SK-N-SH (cell line): ENCODE measurements around the gene F7. TPM values are rescaled to one million over a fixed set of nuclear protein-coding genes. Genes with fewer than 3 reads are reported as not detected.

ENCODE experiments used
- CTCF ChIA-PET: fragments of 300-600, 350-600 bp; formaldehyde crosslinking; extraction: SDS; loops from one replicate; lab custom pipeline; 2021; lab: Yijun Ruan, JAX
- POLR2A ChIA-PET: fragments of 350-600 bp; sonication (Branson Sonifier 250); formaldehyde crosslinking; extraction: SDS; loops from one replicate; lab custom pipeline; 2020; ENCODE audit warnings: antibody characterized with exemption, inconsistent platforms; lab: Yijun Ruan, JAX
- DNase-seq: peaks from one replicate; pipeline ENCODE4 v3.0.0; 2012
- H2AFZ ChIP-seq: fragments of 200-600 bp; sonication (generic); 2 replicates; pipeline ENCODE4 v1.8.1; 2016; ENCODE audit warnings: antibody characterized with exemption, mild to moderate bottlenecking, low read depth
- H3F3A ChIP-seq: fragments of 200-600 bp; sonication (generic); replicated peaks from 2 replicates; pipeline ENCODE3; 2016; ENCODE audit warnings: antibody characterized with exemption, mild to moderate bottlenecking; ENCODE audit not compliant: insufficient read depth
- H3K27ac ChIP-seq, 2 experiments: fragments of 200-500 bp in 1 of 2; fragments of 200-600 bp in 1 of 2; sonication (Bioruptor generic) in 1 of 2; sonication (generic), shearing (Covaris generic) in 1 of 2; 2 replicates each; pipeline versions ENCODE4 v1.5.1 to v1.6.1; 2014 to 2016; ENCODE audit warnings: low read depth in 2 of 2, inconsistent platforms in 1 of 2, low read length in 1 of 2, mild to moderate bottlenecking in 1 of 2, mixed read lengths in 1 of 2
- H3K27me3 ChIP-seq: fragments of 200-600 bp; sonication (generic), shearing (Covaris generic); 2 replicates; pipeline ENCODE4 v1.6.1; 2016; ENCODE audit warnings: mixed run types; ENCODE audit not compliant: insufficient read depth
- H3K36me3 ChIP-seq, 2 experiments: fragments of 200-500 bp in 1 of 2; fragments of 200-600 bp in 1 of 2; sonication (Bioruptor generic) in 1 of 2; sonication (generic) in 1 of 2; replicated peaks in 1 of 2; 2 replicates each; pipeline versions ENCODE3 to v1.5.1; 2014 to 2016; ENCODE audit warnings: low read length in 1 of 2, mild to moderate bottlenecking in 1 of 2; ENCODE audit not compliant: insufficient read depth in 2 of 2, control insufficient read depth in 1 of 2
- H3K4me1 ChIP-seq, 2 experiments: fragments of 200-500 bp in 1 of 2; fragments of 200-600 bp in 1 of 2; sonication (Bioruptor generic) in 1 of 2; sonication (generic), shearing (Covaris generic) in 1 of 2; 2 replicates each; pipeline versions ENCODE4 v1.5.1 to v1.6.1; 2014 to 2016; ENCODE audit warnings: low read depth in 1 of 2, low read length in 1 of 2, mixed run types in 1 of 2; ENCODE audit not compliant: insufficient read depth in 2 of 2, control insufficient read depth in 1 of 2
- H3K4me2 ChIP-seq: fragments of 200-600 bp; sonication (generic), shearing (Covaris generic); 2 replicates; pipeline ENCODE4 v1.6.1; 2017; ENCODE audit warnings: mixed run types
- H3K4me3 ChIP-seq, 2 experiments: fragments of 200-500 bp in 1 of 2; fragments of 200-600 bp in 1 of 2; sonication (Bioruptor generic) in 1 of 2; sonication (generic), shearing (Covaris generic) in 1 of 2; 2 replicates each; pipeline versions ENCODE4 v1.5.1 to v1.8.1; 2014 to 2016; ENCODE audit warnings: low read depth in 2 of 2, inconsistent platforms in 1 of 2, low read length in 1 of 2, mild to moderate bottlenecking in 1 of 2, mixed read lengths in 1 of 2, moderate library complexity in 1 of 2
- H3K79me2 ChIP-seq: fragments of 200-600 bp; sonication (generic); 2 replicates; pipeline ENCODE4 v1.8.1; 2017; ENCODE audit warnings: mild to moderate bottlenecking; ENCODE audit not compliant: insufficient read depth
- H3K9ac ChIP-seq: fragments of 200-600 bp; sonication (generic); 2 replicates; pipeline ENCODE4 v1.6.1; 2017; ENCODE audit warnings: mixed run types
- H3K9me2 ChIP-seq: fragments of 200-600 bp; sonication (generic); 2 replicates; pipeline ENCODE4 v1.6.1; 2017; ENCODE audit warnings: mixed run types
- H3K9me3 ChIP-seq: fragments of 200-600 bp; sonication (generic); 2 replicates; pipeline ENCODE4 v1.6.1; 2017; ENCODE audit warnings: mixed run types, mild to moderate bottlenecking, moderate library complexity
- H4K20me1 ChIP-seq: fragments of 200-600 bp; sonication (generic); 2 replicates; pipeline ENCODE4 v1.6.1; 2017; ENCODE audit warnings: mild to moderate bottlenecking, mixed run types; ENCODE audit not compliant: insufficient read depth
- CHD2 ChIP-seq: fragments of 150-350 bp; IDR thresholded peaks from 2 replicates; pipeline ENCODE4 v1.6.1; 2018; ENCODE audit warnings: low read length; ENCODE audit not compliant: partially characterized antibody
- EP300 ChIP-seq, 2 experiments: IDR thresholded peaks; 2 replicates each; pipeline versions ENCODE4 v1.4.0 to v1.6.1; 2012; ENCODE audit warnings: borderline replicate concordance in 1 of 2, low read depth in 1 of 2, low read length in 1 of 2
- EZH2phosphoT487 ChIP-seq: fragments of 200-600 bp; sonication (generic); IDR thresholded peaks from 2 replicates; pipeline ENCODE4 v1.6.1; 2017; ENCODE audit warnings: low read depth, mixed run types, mild to moderate bottlenecking, antibody characterized with exemption, moderate library complexity, borderline replicate concordance
- FOSL2 ChIP-seq: IDR thresholded peaks from 2 replicates; pipeline ENCODE4 v1.4.0; 2012; ENCODE audit warnings: low read depth, mild to moderate bottlenecking, moderate library complexity, borderline replicate concordance
- FOXJ3 ChIP-seq: sonication (generic); formaldehyde crosslinking; IDR thresholded peaks from 2 replicates; pipeline ENCODE4 v1.5.1; 2020; ENCODE audit warnings: mild to moderate bottlenecking, missing genetic modification reagents
- GABPA ChIP-seq: IDR thresholded peaks from 2 replicates; pipeline ENCODE4 v1.4.0; 2012; ENCODE audit warnings: low read depth, mild to moderate bottlenecking
- GATA2 ChIP-seq: sonication (generic); formaldehyde crosslinking; IDR thresholded peaks from 2 replicates; pipeline ENCODE4 v1.5.0; 2020; ENCODE audit warnings: mild to moderate bottlenecking, missing genetic modification reagents
- IRF3 ChIP-seq: fragments of 150-350 bp; IDR thresholded peaks from 2 replicates; pipeline ENCODE4 v1.6.1; 2016; ENCODE audit warnings: mild to moderate bottlenecking, low read depth, low read length
- MAX ChIP-seq: IDR thresholded peaks from 2 replicates; pipeline ENCODE4 v1.4.0; 2012; ENCODE audit warnings: low read depth
- MEF2A ChIP-seq: IDR thresholded peaks from 2 replicates; pipeline ENCODE4 v1.4.0; 2012; ENCODE audit warnings: low read depth, borderline replicate concordance
- NFIC ChIP-seq: IDR thresholded peaks from 2 replicates; pipeline ENCODE4 v1.4.0; 2012; ENCODE audit warnings: borderline replicate concordance
- PBX3 ChIP-seq: IDR thresholded peaks from 2 replicates; pipeline ENCODE4; 2012
- RAD21 ChIP-seq: IDR thresholded peaks from 2 replicates; pipeline ENCODE4 v1.6.1; 2012; ENCODE audit warnings: mild to moderate bottlenecking, low read length
- REST ChIP-seq: IDR thresholded peaks from 2 replicates; pipeline ENCODE4 v1.6.1; 2012; ENCODE audit warnings: mild to moderate bottlenecking, low read depth, low read length, moderate library complexity
- RFX5 ChIP-seq: IDR thresholded peaks from 2 replicates; pipeline ENCODE4 v1.6.1; 2012; ENCODE audit warnings: mild to moderate bottlenecking, improper control_type of control experiment, low read length
- RXRA ChIP-seq: IDR thresholded peaks from 2 replicates; pipeline ENCODE4 v1.4.0; 2012; ENCODE audit warnings: low read depth, mild to moderate bottlenecking, borderline replicate concordance
- TCF12 ChIP-seq: IDR thresholded peaks from 2 replicates; pipeline ENCODE4 v1.4.0; 2012
- TEAD4 ChIP-seq: IDR thresholded peaks from 2 replicates; pipeline ENCODE4 v1.4.0; 2012; ENCODE audit warnings: mild to moderate bottlenecking, borderline replicate concordance; ENCODE audit not compliant: insufficient read depth
- USF1 ChIP-seq: IDR thresholded peaks from 2 replicates; pipeline ENCODE4 v1.4.0; 2012; ENCODE audit warnings: low read depth, borderline replicate concordance
- ZBTB33 ChIP-seq: IDR thresholded peaks from 2 replicates; pipeline ENCODE4 v1.4.0; 2012; ENCODE audit warnings: low read depth, borderline replicate concordance
- WGBS: methylation state at CpG from one replicate; pipeline ENCODE4 v1.1.6; 2017; ENCODE audit warnings: low lambda C conversion rate; 5-methylcytosine and 5-hydroxymethylcytosine counted together
- polyA plus RNA-seq, 3 experiments: library from polyadenylated mRNA; depleted of rRNA; stranded (reverse); fragments of >200 nt; gene quantifications; 2 replicates each; pipeline ENCODE4 v1.2.3, GENCODE V29; 2012

F7 gene
- polyA plus RNA-seq, 1 of the 3 experiments (the other 2 are of a cell fraction), result not detected

- WGBS, result 87% methylated on average over 10 of the region's 12 CpGs
- CTCF ChIA-PET, result no interaction called here
- H3K4me1 ChIP-seq, result no peaks in the 10 kb centered on the region; a peak in 1 of 4 replicates
- H3K27me3 ChIP-seq, result no peaks in the 10 kb centered on the region
- TF ChIP-seq RFX5 (no peak), ZBTB33 (no peak), EP300 (IDR thresholded peaks at IDR 0.05; ENCODE audit: borderline replicate concordance in 1 of 2, low read depth in 1 of 2, low read length in 1 of 2) (no peak), MEF2A (no peak), FOSL2 (no peak), TEAD4 (no peak), RAD21 (no peak), RXRA (no peak), CHD2 (no peak), GABPA (no peak), GATA2 (no peak), TCF12 (no peak)
- no peak overlapping the region for H2AFZ ChIP-seq
- H3K9me2 ChIP-seq, result no peaks in the 10 kb centered on the region
- DNase-seq, result no peak
- no peak overlapping the region for H3K4me3 ChIP-seq
- H3K79me2 ChIP-seq, result no peaks in the 10 kb centered on the region
- no peak overlapping the region for H3K27ac ChIP-seq
- H3F3A ChIP-seq, result no peaks in the 10 kb centered on the region
- H3K9me3 ChIP-seq, result no peaks in the 10 kb centered on the region
- H3K4me2 ChIP-seq, result no peak overlapping the region
- POLR2A ChIA-PET, result no interaction called here
- H4K20me1 ChIP-seq, result no peaks in the 10 kb centered on the region
- no peaks in the 10 kb centered on the region for H3K36me3 ChIP-seq
- no peak overlapping the region for H3K9ac ChIP-seq
Measured at GRCh38 chr13:113160983-113161382, 55.4 kb downstream of the F7 start.

- H3K9me2 ChIP-seq, result no peaks in the 10 kb centered on the region
- H3K27me3 ChIP-seq, result no peaks in the 10 kb centered on the region
- no peaks in the 10 kb centered on the region for H3K79me2 ChIP-seq
- H3K9me3 ChIP-seq, result no peaks in the 10 kb centered on the region
- H3K27ac ChIP-seq, result no peak overlapping the region
- no peaks in the 10 kb centered on the region for H3F3A ChIP-seq
- no peaks in the 10 kb centered on the region; a peak in 1 of 4 replicates for H3K4me1 ChIP-seq
- DNase-seq, result no peak
- CTCF ChIA-PET, result no interaction called here
- H3K4me2 ChIP-seq, result no peak overlapping the region
- 72% methylated on average over 16 of the region's 16 CpGs for WGBS
- POLR2A ChIA-PET, result no interaction called here
- no peaks in the 10 kb centered on the region for H3K36me3 ChIP-seq
- H3K9ac ChIP-seq, result no peak overlapping the region
- no peak overlapping the region for H3K4me3 ChIP-seq
- no peaks in the 10 kb centered on the region for H4K20me1 ChIP-seq
- no peak overlapping the region for H2AFZ ChIP-seq
- TF ChIP-seq REST (no peak), FOSL2 (no peak), GABPA (no peak), FOXJ3 (no peak), CHD2 (no peak), RAD21 (no peak), EZH2phosphoT487 (no peak), USF1 (no peak), PBX3 (no peak), TCF12 (no peak), MAX (no peak), NFIC (no peak), IRF3 (no peak)
Measured at GRCh38 chr13:113161433-113161832, 55.8 kb downstream of the F7 start.
